SK-N-MC (cell line): ENCODE measurements around the gene TGFB1.

Experiments used
- EZH2 ChIP-seq: fragments of 200-600 bp; sonication (generic); IDR thresholded peaks from one replicate; pipeline ENCODE4 v1.6.1; 2017; ENCODE audit warnings: antibody characterized with exemption
- FOXP2 ChIP-seq: optimal IDR thresholded peaks from 2 replicates; pipeline ENCODE3; 2011; ENCODE audit warnings: mild to moderate bottlenecking, moderate library complexity; ENCODE audit not compliant: insufficient read depth; ENCODE audit errors: extremely low read length, control extremely low read depth
- POLR2AphosphoS5 ChIP-seq: IDR thresholded peaks from 2 replicates; pipeline ENCODE4 v1.6.1; 2012; ENCODE audit warnings: mild to moderate bottlenecking, low read depth, low read length, borderline replicate concordance

- TF ChIP-seq POLR2AphosphoS5, result no peak
- TF ChIP-seq EZH2, result no peak
- TF ChIP-seq FOXP2, result no peak
These were observed 25.4 kb downstream of the TGFB1 start for GRCh38 chr19:41328157-41328841.
